NCI-H2171 (cell line): ENCODE data around the gene C1orf226.
"Not testable (repeated sequence)": the region's sequence is repeated elsewhere in the genome, so short reads cannot be mapped to it uniquely, and the experiment has no call there.

Source experiments
- DNase-seq: peaks from one replicate; lab custom pipeline; 2025; lab: John Stamatoyannopoulos, UW

Gene C1orf226, protein sequence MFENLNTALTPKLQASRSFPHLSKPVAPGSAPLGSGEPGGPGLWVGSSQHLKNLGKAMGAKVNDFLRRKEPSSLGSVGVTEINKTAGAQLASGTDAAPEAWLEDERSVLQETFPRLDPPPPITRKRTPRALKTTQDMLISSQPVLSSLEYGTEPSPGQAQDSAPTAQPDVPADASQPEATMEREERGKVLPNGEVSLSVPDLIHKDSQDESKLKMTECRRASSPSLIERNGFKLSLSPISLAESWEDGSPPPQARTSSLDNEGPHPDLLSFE

DNA sequence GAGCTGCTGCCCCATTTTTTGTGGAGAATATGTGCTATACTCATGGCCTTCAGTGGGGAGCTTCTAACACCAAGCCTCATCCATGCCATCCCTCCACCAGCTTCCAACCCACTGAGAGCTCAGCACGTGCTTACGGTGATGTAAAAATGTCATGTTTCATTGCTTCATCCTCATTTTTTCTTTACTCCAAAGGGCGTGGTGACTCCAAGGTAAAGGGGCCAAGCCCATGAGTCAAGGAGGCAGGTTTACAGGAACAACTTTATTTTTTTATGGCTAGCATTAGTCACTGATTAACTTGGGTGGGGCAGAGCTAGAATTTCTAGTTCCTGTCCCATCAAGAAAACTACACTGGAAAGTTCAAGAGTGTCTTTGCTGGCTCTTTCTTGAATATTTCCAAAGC lies at the start of gene C1orf226:
Gene C1orf226, plus strand, starts transcription at position 346 of the 400 bp plus-strand sequence. CDS start 174 bp downstream, outside the sequence.
- no peak for DNase-seq

DNA sequence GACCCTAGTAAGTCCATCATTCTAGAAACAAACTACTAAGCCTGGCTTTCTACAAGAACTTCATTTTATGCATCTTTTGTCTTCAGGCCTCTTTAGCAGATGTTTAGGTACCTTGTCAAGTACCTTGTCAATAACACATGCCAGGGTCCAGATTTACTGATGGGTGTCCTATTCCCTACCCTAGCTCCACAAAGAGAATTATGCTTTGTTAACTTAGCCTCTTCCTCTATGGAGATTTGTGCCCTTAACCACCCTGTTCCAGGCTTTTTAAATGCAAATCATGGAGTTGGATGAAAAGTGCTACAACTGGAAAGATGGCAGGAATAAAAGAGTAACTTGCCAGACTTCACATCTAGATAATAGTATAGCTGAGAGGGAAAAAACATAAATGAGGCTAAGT lies 47.5 kb upstream of the C1orf226 start:
- no peak for DNase-seq

DNA sequence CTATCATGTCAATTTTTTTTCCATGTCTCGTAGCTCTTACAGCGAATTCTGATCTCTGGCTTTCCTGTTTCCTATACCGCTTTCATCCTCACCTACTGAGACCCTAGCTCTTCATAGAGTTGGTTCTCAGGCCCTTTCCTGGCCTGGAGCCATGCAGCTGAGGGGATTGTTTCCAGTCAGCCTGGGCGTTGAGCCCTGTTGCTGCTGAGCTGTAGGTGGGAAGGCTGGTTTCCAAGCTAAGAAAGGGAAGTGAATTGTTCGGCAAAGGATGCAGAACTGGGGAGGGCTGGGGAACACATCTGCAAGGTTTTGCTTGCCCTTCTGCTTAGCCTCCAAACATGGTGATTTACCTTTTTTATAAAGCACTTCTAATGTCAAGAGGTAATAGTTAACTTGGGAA lies 46.4 kb upstream of the C1orf226 start:
- DNase-seq = no peak

DNA sequence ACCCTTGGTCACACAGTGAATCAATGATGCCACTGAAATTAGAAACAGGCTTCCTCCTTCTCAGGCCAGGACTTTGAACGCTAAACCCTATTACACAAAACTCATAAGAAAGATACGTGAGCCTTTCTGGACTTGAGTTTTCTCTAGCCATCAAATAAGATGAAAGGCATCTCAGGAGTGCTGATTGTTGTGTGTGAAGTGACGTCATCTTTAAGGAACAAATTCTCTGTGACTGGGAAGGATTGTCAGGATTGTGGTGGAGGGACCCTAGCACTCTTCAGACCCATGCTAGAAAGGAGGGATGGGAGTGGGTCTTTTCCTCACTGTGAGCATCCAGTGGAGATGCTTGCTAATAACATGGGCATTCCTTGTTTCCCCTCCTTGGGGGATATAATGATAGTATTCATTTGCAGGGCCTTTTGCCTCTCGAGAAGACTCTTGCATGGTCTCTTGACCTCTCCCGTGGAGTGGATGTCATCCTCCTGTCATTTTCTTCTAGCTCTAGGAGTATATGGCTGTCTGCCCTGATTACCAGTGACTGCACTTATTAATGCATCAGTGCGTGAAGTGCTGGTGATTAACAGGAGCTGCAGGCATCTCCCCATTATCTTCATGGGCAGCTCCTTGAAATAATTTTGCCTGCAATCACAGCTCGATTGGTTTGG lies 44.8 kb upstream of the C1orf226 start:
- no peak for DNase-seq

DNA sequence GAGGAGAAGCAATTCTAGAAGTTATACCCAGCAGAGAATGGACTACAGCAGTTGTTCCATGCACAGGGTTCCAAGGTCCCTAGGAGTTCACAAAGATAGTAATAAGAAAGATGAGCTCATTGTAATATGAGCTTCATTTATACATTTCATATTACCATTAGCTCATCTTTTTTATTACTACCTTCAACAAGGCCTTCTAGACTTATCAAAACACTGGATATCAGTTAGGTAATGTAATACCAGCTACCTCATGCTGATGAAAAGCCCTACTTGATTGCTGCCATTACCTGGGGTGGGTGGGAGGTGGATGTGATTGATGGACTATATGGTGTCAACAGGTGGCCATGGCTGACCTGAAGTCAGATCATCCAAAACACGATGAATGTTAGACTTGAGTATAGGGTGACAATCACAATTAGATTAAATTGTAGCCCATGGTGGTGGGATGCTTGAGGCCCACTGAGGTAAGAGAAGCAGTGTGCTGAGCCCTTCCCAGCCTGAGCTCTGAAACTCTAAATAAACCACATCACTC lies 39.0 kb upstream of the C1orf226 start:
- DNase-seq = no peak

DNA sequence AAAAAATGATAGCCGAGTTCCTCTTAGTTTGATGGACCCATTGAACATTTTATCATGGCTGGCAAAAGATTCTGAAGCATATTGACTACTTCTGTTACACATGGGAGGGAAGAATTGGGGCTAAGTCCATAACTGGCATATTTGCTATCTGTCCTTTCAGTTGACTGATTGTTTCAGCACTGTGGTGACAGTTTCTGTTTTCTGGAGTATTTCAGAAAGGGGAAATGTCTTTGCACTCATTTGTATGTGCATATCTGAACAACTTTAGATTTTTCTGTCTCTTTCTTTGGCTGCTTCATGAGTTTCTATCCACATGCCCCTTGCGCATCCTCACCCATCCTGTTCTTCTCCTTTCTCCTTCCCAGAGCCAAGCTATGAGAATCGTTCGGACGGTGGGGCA lies 38.1 kb upstream of the C1orf226 start:
- DNase-seq = no peak

DNA sequence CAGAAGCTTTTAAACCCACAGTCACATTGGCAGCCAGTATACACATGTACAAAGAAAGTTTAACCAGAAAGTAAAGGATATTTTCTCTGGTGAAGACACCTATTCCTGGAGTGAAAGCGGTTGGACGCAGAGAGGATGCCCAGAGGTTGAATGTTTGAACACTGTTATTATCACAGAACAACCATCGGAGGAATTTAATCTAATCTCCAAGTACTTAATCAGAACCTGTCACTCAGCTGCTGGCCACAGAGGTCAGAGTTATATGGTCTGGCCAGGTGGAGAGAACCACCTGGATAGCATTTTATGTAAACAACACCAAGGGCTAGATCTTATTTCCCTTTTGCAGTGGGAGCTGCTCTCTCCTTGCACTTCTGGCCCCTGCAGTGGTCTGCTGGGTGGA lies 34.2 kb upstream of the C1orf226 start:
- DNase-seq = no peak

DNA sequence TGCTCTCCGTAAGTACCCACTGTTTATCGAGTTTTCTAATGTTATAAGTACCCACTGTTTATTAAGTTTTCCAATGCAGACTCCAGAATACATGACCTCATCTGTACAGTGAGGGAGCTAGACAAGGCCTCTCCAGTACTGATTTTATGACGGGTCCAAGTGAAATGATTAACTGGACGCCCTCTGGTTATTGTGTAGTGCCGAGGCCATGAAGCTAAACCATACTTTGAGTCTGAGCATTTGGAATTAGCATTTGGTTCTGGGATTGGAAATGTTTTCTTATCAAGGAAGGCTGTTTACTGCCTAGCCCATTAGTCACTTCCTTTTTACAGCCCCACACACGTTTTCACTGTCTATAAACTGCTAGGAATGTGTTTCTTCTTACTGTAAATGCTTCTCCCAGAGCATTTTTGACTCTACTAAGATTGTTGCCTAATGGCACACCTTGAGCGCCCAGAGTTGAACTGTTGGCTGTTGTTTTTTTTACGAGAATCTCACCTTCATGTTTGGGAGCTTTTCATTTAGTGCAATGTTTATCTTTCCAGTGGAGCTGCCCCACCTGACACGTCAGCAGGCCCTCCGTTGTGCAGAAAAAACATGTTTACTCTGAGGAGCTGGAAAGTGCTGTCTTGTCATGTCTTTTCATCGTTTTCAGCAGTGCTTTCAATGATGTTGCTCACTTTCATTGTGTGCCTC lies 31.7 kb upstream of the C1orf226 start:
- no peak for DNase-seq

DNA sequence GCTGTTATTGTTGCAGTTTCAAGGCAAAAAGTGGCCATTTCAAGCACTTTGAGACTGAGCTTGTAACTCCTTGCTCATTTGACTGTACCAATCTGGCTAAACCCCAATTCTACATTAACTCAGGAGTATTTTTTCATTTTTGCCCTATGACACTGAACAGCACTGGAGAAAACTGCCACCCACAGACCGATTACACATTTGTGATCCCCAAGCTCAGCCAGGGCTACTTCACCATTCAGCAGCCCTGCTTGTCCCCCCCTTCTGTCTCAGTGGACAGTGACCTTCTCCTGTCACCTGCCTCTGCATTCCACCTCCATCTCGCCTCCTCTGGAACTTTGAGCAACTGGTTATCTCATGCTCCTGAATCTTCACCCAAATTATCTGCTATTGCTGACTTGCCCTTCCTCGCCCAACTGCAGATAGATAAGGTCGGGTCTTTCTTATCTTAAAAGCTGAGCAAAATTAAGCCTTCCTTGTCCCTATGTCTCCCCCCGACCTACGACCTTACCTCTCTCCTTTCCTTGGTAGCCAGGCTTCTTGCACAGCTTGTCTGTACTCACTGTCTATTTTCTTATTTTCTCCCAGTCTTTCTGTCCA lies 30.2 kb upstream of the C1orf226 start:
- no peak for DNase-seq

DNA sequence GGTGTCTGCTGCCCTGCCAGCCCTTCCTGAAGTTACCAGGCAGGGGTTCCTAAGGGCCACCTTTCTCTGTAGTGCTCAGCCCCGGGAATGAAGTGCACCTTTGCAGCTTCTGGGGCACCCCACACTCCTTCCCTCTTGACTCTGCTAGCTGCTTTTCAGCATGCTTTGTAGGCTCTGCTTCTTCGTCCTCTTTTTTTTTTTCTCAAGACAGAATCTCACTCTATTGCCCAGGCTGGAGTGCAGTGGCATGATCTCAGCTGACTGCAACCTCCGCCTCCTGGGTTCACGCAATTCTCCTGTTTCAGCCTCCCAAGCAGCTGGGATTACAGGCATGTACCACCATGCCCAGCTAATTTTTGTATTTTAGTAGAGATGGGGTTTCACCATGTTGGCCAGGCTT lies 29.7 kb upstream of the C1orf226 start:
- DNase-seq = not testable (repeated sequence)

DNA sequence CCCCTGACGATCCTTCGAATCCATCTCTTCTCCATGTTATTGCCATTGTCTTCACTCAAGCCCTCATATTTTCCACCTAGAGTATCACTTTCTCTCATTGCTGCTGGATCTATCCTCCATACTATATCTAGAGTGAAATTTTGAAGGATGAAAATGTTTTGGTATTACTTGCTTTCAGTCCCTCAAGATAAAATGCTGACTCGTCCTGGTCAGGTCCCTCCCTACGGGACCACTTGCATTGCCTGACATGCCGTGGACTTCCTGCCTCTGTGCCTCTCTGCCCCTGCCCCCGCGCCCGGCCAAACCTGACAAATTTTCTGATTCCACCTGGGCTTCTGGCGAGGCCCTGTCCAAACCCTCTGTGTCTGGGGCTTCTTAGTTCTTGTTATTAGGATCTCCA lies 28.4 kb upstream of the C1orf226 start:
- DNase-seq = no peak

DNA sequence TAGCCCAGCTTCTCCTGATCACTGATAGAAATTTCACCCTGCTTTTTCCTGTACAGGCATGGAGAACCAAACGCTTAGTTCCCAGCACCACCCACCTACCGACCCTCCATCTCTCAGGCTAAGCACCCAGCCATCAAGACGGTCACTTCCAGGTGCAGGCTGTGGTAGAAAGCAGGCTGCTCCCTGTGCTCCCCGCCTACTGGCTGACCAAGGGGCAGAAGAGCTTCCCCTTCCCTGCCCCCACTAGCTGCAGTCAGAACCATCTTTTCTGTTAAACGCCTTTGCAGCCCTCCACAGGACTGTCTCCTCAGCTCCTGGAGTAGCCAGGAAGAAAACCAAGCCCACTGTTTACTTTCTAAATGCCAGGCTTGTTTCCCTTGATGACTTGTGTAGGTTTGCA lies 27.8 kb upstream of the C1orf226 start:
- no peak for DNase-seq

DNA sequence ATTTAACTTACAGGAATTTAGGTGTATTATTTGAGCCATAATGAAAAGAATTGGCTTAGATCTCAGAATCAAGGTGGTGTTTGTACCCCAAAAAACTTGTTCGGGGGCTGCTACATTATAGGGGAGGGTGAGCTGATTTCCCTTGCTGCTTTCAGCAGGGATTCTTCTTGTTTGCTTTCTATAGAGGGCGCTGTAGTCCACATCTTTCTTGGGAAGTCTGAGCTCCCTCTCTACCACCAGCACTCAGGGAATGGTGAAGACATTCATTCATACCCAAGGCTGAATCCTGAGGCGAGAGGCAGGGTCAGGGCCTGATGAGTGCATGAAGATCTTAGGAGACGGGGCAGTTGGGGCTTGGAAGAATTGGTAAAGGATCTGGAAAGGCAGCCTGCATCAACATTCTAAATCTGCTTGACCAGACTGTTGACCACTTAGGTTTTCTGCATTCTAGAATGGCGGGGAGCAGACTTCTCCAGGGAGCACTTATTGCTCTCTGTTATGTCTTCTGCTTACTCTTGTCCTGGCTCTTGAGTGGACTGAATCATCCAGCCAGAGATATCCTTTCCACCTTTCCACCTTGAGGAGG lies 23.8 kb upstream of the C1orf226 start:
- DNase-seq = no peak

DNA sequence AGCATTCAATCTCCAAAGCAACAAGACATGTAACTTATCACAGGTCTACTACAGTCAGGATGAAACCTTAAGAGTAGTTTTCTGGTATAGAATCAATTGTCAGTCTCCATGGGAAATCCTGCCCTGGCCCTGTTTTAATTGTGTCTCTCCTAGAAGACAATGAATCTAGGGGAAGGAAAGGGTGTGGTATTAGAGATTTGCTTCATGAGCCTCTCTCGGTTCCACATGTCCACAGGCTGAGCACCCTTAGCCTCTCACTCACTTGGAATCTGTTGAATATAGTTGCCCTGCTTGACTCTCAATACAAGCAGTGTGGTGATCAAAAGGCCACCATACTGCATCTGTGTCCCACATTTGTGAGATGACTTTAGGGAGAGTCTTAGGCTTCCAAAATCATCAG lies 22.6 kb upstream of the C1orf226 start:
- DNase-seq = no peak

DNA sequence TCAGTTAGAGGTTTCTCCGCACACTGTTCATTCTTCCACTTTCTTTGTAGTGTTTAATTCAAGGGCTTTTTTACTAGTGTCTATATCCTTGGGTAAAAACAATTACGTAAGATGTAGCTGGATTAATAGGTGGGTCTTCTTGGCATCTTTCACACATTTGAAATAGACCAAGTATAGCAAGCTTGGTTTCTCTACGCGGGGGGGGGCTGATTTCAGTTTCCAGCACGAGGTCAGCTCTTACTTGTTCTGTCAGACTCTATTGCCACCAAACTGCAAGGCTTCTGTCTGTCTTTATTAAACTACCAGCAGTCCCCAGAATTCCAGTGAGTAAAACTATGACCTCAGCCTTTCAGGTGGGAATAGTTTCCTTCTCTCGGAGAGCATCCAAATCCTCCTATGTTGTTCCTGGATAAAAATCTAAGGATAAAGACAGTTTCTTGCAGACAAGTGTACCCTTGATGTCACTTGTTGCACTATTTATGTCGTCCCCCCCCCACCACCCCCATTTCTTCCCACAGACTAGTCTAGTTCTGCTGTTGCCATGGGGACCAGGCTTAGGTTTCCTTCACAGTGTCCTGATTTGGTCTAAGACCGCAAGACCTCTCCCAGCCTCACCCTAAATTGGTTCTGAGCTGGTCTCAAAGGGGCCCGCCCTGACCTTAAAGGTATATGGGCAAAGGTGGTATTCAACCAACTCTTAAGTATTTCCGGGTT lies 21.8 kb upstream of the C1orf226 start:
- no peak for DNase-seq

DNA sequence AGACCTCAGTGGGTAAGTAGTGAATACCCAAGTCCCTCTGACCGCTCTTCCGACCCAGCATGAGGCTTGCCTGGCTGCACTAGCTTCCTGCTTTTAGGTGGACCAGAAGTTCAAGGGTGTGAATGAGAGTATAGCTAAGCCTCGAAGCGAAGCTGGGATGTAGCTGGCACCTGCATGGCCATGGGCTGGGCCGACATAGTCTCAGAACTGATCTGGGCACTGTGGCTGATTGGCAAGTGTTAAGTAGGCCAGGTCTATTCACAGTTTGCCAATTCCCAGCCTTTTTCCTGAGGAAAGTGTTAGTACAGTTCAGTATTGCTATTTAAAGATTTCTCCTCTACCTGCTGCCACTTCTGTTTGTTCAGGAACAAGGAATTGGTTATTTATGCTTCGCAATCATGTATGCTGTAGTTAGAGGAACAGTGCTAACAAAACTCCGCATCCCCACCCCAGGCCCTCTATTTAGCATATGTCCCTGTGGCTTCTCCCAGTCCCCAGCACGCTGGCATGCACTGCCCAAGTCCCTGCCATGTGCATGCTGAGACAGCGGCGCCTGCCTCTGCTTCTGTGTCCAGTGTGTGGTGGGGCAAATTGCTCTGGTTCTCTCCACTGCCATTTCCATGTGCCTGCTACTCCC lies 21.2 kb upstream of the C1orf226 start:
- DNase-seq = no peak

DNA sequence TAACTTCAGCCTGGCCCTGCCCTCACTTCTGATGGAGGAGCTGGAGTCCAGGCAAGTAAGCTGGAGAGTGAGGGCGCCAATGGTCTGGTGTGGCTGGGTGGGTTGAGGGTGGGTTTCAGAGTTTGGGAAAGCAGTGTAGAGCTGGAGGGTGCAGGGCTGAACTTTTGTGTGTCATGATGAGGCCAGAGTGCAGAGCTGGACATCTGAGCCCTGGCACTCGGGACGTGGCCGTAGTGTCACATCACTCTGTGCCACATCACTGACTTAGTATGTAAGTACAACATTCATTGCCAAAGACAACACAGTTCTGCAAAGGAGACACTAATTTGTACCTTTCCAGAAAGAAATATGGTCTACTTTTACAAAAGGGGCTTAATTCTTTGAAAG lies 20.7 kb upstream of the C1orf226 start:
- no peak for DNase-seq

DNA sequence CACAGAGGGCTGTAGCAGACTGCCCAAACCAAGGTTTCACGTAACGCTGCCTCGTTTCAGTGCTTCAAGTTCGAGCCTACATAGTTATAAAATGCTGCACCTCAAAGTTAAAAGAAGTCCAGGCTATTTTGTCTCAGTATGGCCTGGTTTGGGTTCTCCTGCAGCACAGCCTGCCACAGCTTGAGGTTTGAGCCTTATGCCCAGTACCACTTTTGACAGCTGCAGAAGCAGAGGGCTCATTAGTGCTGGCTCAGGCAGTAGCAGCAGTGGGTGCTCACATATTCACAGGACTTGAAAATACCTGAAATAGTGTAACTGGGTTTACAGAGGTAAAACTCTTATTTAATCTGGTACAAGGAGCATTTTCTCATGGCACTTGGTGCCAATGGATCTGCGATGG lies 20.2 kb upstream of the C1orf226 start:
- no peak for DNase-seq

DNA sequence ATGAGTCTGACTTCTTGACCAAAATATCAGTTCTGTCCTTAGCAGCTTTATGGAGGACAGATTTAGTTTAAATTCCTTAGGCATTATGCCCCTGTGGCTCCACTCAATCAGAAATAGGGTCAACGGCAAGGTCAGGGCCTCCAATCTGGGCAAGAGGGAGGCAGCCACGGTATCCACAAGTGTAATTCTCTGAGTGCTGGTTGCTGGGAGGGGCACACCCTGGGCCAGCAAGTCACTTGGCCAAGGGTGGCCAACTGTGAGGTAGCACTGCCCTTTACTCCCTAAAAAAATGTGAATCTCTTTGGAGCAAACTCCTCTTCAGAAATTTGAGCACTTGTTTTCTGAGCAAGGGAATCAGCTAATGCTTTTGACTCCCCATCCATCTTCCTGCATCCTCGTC lies 17.7 kb upstream of the C1orf226 start:
- no peak for DNase-seq

DNA sequence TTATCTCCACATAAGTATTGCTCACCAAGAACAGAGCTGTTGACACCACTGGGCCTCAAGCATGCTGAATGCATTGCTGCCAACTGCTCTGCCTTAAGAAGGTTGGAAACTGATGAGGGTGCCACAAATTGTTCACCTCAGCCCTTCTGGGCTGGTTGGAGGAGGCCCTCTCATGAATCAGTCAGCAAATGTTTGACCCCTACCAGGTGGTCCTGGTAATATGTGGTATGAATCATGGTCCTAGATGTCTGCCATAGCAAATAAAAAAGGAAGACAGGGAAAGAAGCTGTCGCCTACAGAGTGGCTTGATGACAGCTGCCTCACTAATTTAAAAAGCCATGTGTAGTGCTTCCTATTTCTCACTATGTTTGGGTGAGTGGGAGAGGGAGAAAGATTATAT lies 17.0 kb upstream of the C1orf226 start:
- DNase-seq = no peak
